Lower leg skin (tissue), 4 donors: ENCODE measurements around the gene MAEA. TPM values are rescaled to one million over a fixed set of nuclear protein-coding genes. Genes with fewer than 3 reads are reported as not detected.
A peak's percentile ranks its signal among the peaks of the same experiment; 100 is the strongest.

Source experiments
- DNase-seq, 2 donors: peaks; one replicate each; pipeline ENCODE4 v3.0.0-alpha.2; 2019; ENCODE audit warnings: low spot score in 2 of 2
- H3K4me3 ChIP-seq: fragments of 200-600 bp; sonication (generic); 2 replicates; pipeline ENCODE4 v1.5.1; 2017; ENCODE audit warnings: mild to moderate bottlenecking, low read depth; ENCODE audit not compliant: poor library complexity, severe bottlenecking
- CTCF ChIP-seq, 3 donors: fragments of 450-650 bp; IDR thresholded peaks; one replicate each; pipeline ENCODE4 v1.5.1; 2016; ENCODE audit warnings: antibody characterized with exemption in 3 of 3, mild to moderate bottlenecking in 3 of 3, moderate library complexity in 2 of 3
- POLR2A ChIP-seq, 2 donors: fragments of 450-650 bp; IDR thresholded peaks; one replicate each; pipeline ENCODE4 v1.6.1; 2016 to 2017; ENCODE audit warnings: antibody characterized with exemption in 2 of 2, mild to moderate bottlenecking in 1 of 2, moderate library complexity in 1 of 2
- WGBS, 2 donors: methylation state at CpG; one replicate each; pipeline ENCODE4 v1.1.5; 2018; 5-methylcytosine and 5-hydroxymethylcytosine counted together
- intact Hi-C: fragments of 100-400 bp; cut with DNase I; formaldehyde crosslinking; loops from one replicate; pipeline ENCODE4 v1.15.0; 2023; ENCODE audit warnings: low total_unique reads
- total RNA-seq, 4 donors: library from RNA; depleted of rRNA; stranded (reverse); fragments of >200 nt; gene quantifications; one replicate each; pipeline ENCODE4 v1.1.0, GENCODE V29; 2016

Gene MAEA
- total RNA-seq, 4 donors from 2014 or later, result 79.6 to 124 (median 89.4) TPM

GRCh38 chr4:1242506-1243450, 46.9 kb upstream of the MAEA start:
- intact Hi-C loops, result no loop called here
- TF ChIP-seq POLR2A (IDR thresholded peaks at IDR 0.05) (no peak), CTCF (IDR thresholded peaks at IDR 0.05) (no peak)
- peak in 1 of 2 donors; percentile 77 for DNase-seq
- whole genome bisulfite sequencing, 2 donors, result 91% methylated on average over 27 to 30 of the region's 30 CpGs
- no peak overlapping the region for H3K4me3 ChIP-seq

GRCh38 chr4:1243451-1244080, 46.1 kb upstream of the MAEA start:
- no peak overlapping the region for H3K4me3 ChIP-seq

GRCh38 chr4:1244081-1244977, 45.4 kb upstream of the MAEA start:
- DNase-seq, result peak in 1 of 2 donors; percentile 85

More at GRCh38 chr4:1243451-1244080, 46.1 kb upstream of the MAEA start:
- DNase-seq, result peak in 1 of 2 donors; percentile 78
- intact Hi-C loops, result no loop called here
- WGBS, 2 donors, result 69% methylated on average over 13 to 15 of the region's 15 CpGs
- TF ChIP-seq POLR2A (IDR thresholded peaks at IDR 0.05) (no peak), CTCF (IDR thresholded peaks at IDR 0.05) (no peak)

GRCh38 chr4:1244978-1245471, 44.7 kb upstream of the MAEA start:
- DNase-seq, result peak in 1 of 2 donors; percentile 81
- no peak overlapping the region for H3K4me3 ChIP-seq
- WGBS, 2 donors, result 69 to 84% methylated on average over 14 to 17 of the region's 19 CpGs
- TF ChIP-seq CTCF (IDR thresholded peaks at IDR 0.05) (no peak), POLR2A (IDR thresholded peaks at IDR 0.05) (no peak)
- intact Hi-C loops, result loop anchor here (5.0 kb wide), 1 partner anchor 102 kb away; the partner anchor contains the start of gene UVSSA

More at GRCh38 chr4:1244081-1244977, 45.4 kb upstream of the MAEA start:
- intact Hi-C loops, result no loop called here
- WGBS, 2 donors, result 59 to 64% methylated on average over 21 to 31 of the region's 33 CpGs
- TF ChIP-seq CTCF (IDR thresholded peaks at IDR 0.05) (no peak), POLR2A (IDR thresholded peaks at IDR 0.05) (no peak)
- no peak overlapping the region for H3K4me3 ChIP-seq

- no peak for TF ChIP-seq POLR2A (IDR thresholded peaks at IDR 0.05)
- no peak for TF ChIP-seq CTCF (IDR thresholded peaks at IDR 0.05)
- intact Hi-C loops, result loop anchor here (5.0 kb wide), 1 partner anchor 102 kb away; the partner anchor contains the start of gene UVSSA
- DNase-seq, result peak in 1 of 2 donors; percentile 81
- 71 to 74% methylated on average over 26 of the region's 26 CpGs for WGBS, 2 donors
- no peak overlapping the region for H3K4me3 ChIP-seq
These were observed 44.1 kb upstream of the MAEA start for GRCh38 chr4:1245481-1246051.
